ENCODE measurements around the gene KIF2A. TPM values are rescaled to one million over a fixed set of nuclear protein-coding genes. Genes with fewer than 3 reads are reported as not detected.

Gene KIF2A
- total RNA-seq, 2 donors from 2014 or later = 30.6 to 46.9 TPM

GRCh38 chr5:62354028-62354874, 48.2 kb downstream of the KIF2A start:
- ATAC-seq (peak; percentile 68), DNase-seq (no peak)
- intact Hi-C loops (cut with DNase I, micrococcal nuclease) = loop anchor here in 1 of 2 donors (5.0 kb wide), 1 partner anchor 132 kb away; no protein-coding TSS in a partner anchor

GRCh38 chr5:62362701-62363100, 56.7 kb downstream of the KIF2A start:
- DNase-seq (no peak), ATAC-seq (no peak)
- intact Hi-C loops (cut with DNase I, micrococcal nuclease) = no loop called here

GRCh38 chr5:62369039-62369438, 63.0 kb downstream of the KIF2A start:
- DNase-seq (no peak), ATAC-seq (no peak)
- intact Hi-C loops (cut with DNase I, micrococcal nuclease) = no loop called here

- intact Hi-C loops (cut with DNase I, micrococcal nuclease) = no loop called here
- DNase-seq (no peak), ATAC-seq (no peak)
Measured at GRCh38 chr5:62371409-62371808, 65.4 kb downstream of the KIF2A start.

- ATAC-seq (no peak), DNase-seq (no peak)
- intact Hi-C loops (cut with DNase I, micrococcal nuclease) = no loop called here
Measured at GRCh38 chr5:62372600-62372999, 66.6 kb downstream of the KIF2A start.

- intact Hi-C loops (cut with DNase I, micrococcal nuclease) = no loop called here
- DNase-seq (no peak), ATAC-seq (no peak)
Measured at GRCh38 chr5:62373382-62373781, 67.4 kb downstream of the KIF2A start.

- DNase-seq (no peak), ATAC-seq (no peak)
- intact Hi-C loops (cut with DNase I, micrococcal nuclease) = no loop called here
Measured at GRCh38 chr5:62374090-62374489, 68.1 kb downstream of the KIF2A start.

GRCh38 chr5:62375627-62376026, 69.6 kb downstream of the KIF2A start:
- DNase-seq (no peak), ATAC-seq (no peak)

GRCh38 chr5:62376064-62376463, 70.1 kb downstream of the KIF2A start:
- DNase-seq (no peak), ATAC-seq (peak; percentile 90)
- intact Hi-C loops (cut with DNase I, micrococcal nuclease) = no loop called here

More at GRCh38 chr5:62375627-62376026, 69.6 kb downstream of the KIF2A start:
- intact Hi-C loops (cut with DNase I, micrococcal nuclease) = no loop called here

- ATAC-seq (no peak), DNase-seq (no peak)
- intact Hi-C loops (cut with DNase I, micrococcal nuclease) = no loop called here
Measured at GRCh38 chr5:62385131-62385530, 79.1 kb downstream of the KIF2A start.

- intact Hi-C loops (cut with DNase I, micrococcal nuclease) = no loop called here
- DNase-seq (no peak), ATAC-seq (no peak)
Measured at GRCh38 chr5:62385816-62386400, 79.9 kb downstream of the KIF2A start.

- no peak for DNase-seq
- intact Hi-C loops (cut with DNase I, micrococcal nuclease) = no loop called here
- ATAC-seq = no peak
Measured at GRCh38 chr5:62386824-62387223, 80.8 kb downstream of the KIF2A start.

GRCh38 chr5:62395210-62395950, 89.4 kb downstream of the KIF2A start:
- DNase-seq (no peak), ATAC-seq (no peak)
- intact Hi-C loops (cut with DNase I, micrococcal nuclease) = no loop called here

GRCh38 chr5:62403411-62404250, 97.6 kb downstream of the KIF2A start, which contains the start of gene DIMT1:
Gene DIMT1, minus strand, starts transcription at chr5:62403905. Its CDS starts 133 bp downstream, at chr5:62403772.
- ATAC-seq (peak; percentile 97), DNase-seq (peak; percentile 95 to 97)
- intact Hi-C loops (cut with DNase I, micrococcal nuclease) = no loop called here

GRCh38 chr5:62412549-62413329, 106.7 kb downstream of the KIF2A start, which contains the start of gene IPO11:
Gene IPO11, plus strand, starts transcription at chr5:62412763. Its CDS starts 24,517 bp downstream, at chr5:62437280.
- DNase-seq (peak; percentile 98 to 99), ATAC-seq (peak; percentile 98)
- intact Hi-C loops (cut with DNase I, micrococcal nuclease) = no loop called here

GRCh38 chr5:62413711-62414110, 107.7 kb downstream of the KIF2A start:
- DNase-seq (no peak), ATAC-seq (no peak)
- intact Hi-C loops (cut with DNase I, micrococcal nuclease) = no loop called here

GRCh38 chr5:62418462-62419076, 112.6 kb downstream of the KIF2A start:
- no peak for DNase-seq
- ATAC-seq = no peak
- intact Hi-C loops (cut with DNase I, micrococcal nuclease) = no loop called here

Measured in left colon (tissue), 2 donors.